RWPE1 (cell line): ENCODE measurements around the gene MYL5.
A peak's percentile ranks its signal among the peaks of the same experiment; 100 is the strongest.
"Not testable (repeated sequence)": the region's sequence is repeated elsewhere in the genome, so short reads cannot be mapped to it uniquely, and the experiment has no call there.

ENCODE experiments used
- CTCF ChIA-PET: fragments of 350-600 bp; sonication (Branson Sonifier 250); formaldehyde crosslinking; extraction: SDS; loops from one replicate; lab custom pipeline; 2021; lab: Yijun Ruan, JAX
- POLR2A ChIA-PET: fragments of 400-600 bp; formaldehyde crosslinking; extraction: SDS; loops from one replicate; lab custom pipeline; 2020; ENCODE audit warnings: antibody characterized with exemption; ENCODE audit not compliant: low non-redundant PET; lab: Yijun Ruan, JAX
- DNase-seq: peaks from one replicate; pipeline ENCODE4 v3.0.0; 2012; ENCODE audit warnings: low spot score
- H3K27ac ChIP-seq: fragments of 450-650 bp; 2 replicates; pipeline ENCODE4 v1.5.1; 2017
- CTCF ChIP-seq: fragments of 450-650 bp; conservative IDR thresholded peaks from 2 replicates; pipeline ENCODE4 v1.5.1; 2017; ENCODE audit warnings: low read depth, mild to moderate bottlenecking

MYL5 gene

GRCh38 chr4:665751-666435 lies 8.4 kb upstream of the MYL5 start:
- H3K27ac ChIP-seq: no peak overlapping the region
- ChIA-PET POLR2A (no interaction called here), CTCF (no interaction called here)
- no peak for DNase-seq
- no peak for TF ChIP-seq CTCF

- TF ChIP-seq CTCF: no peak
- ChIA-PET POLR2A (no interaction called here), CTCF (no interaction called here)
- no peak overlapping the region for H3K27ac ChIP-seq
- no peak for DNase-seq
Observed at GRCh38 chr4:666436-666810, 7.9 kb upstream of the MYL5 start.

GRCh38 chr4:666822-667544 lies 7.4 kb upstream of the MYL5 start:
- CTCF ChIA-PET: interaction anchor here (0.6 kb wide), 1 partner anchor 18 kb away, joined by 4 read pairs; no protein-coding TSS in a partner anchor
- POLR2A ChIA-PET: no interaction called here
- TF ChIP-seq CTCF: no peak
- no peak overlapping the region for H3K27ac ChIP-seq
- DNase-seq: no peak

GRCh38 chr4:667545-667925 lies 6.8 kb upstream of the MYL5 start:
- DNase-seq: no peak
- CTCF ChIA-PET: interaction anchor here (0.6 kb wide), 1 partner anchor 19 kb away, joined by 4 read pairs; no protein-coding TSS in a partner anchor
- no peak for TF ChIP-seq CTCF
- POLR2A ChIA-PET: no interaction called here
- no peak overlapping the region for H3K27ac ChIP-seq

- DNase-seq, POLR2A ChIA-PET, H3K27ac ChIP-seq: not testable (repeated sequence)
- CTCF ChIA-PET: interaction anchor here (0.5 kb wide), 1 partner anchor 59 kb away, joined by 3 read pairs; no protein-coding TSS in a partner anchor
Observed at GRCh38 chr4:668219-668618, 6.1 kb upstream of the MYL5 start.

- DNase-seq, H3K27ac ChIP-seq, CTCF ChIA-PET, POLR2A ChIA-PET: not testable (repeated sequence)
Observed at GRCh38 chr4:669806-670559, 4.4 kb upstream of the MYL5 start.

- POLR2A ChIA-PET: no interaction called here
- no peak for TF ChIP-seq CTCF
- CTCF ChIA-PET: interaction anchor here (0.6 to 0.9 kb wide), 2 partner anchors 10 to 369 kb away, joined by 3 to 4 read pairs; no protein-coding TSS in a partner anchor
- DNase-seq: no peak
- 0 out of 2 replicates have a peak overlapping the region, but pooled peaks have one; percentile 2 for H3K27ac ChIP-seq
Observed at GRCh38 chr4:671769-672168, 2.6 kb upstream of the MYL5 start.
